Smooth muscle cell of the coronary artery (primary cell): ENCODE measurements around the gene C9orf78. TPM values are rescaled to one million over a fixed set of nuclear protein-coding genes. Genes with fewer than 3 reads are reported as not detected.

Experiments used
- total RNA-seq: library from RNA; depleted of rRNA; stranded (reverse); fragments of >200 nt; gene quantifications from 2 replicates; pipeline ENCODE4 v1.2.3, GENCODE V29; 2014; ENCODE audit warnings: low replicate concordance

C9orf78 gene, protein sequence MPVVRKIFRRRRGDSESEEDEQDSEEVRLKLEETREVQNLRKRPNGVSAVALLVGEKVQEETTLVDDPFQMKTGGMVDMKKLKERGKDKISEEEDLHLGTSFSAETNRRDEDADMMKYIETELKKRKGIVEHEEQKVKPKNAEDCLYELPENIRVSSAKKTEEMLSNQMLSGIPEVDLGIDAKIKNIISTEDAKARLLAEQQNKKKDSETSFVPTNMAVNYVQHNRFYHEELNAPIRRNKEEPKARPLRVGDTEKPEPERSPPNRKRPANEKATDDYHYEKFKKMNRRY
- 44.6 and 121 TPM in 2 replicates for total RNA-seq

GRCh38 chr9:129835128-129835859 is at the start of gene C9orf78, which contains the start of gene USP20:
C9orf78 (minus strand) TSS chr9:129835275; CDS start chr9:129835221, 54 bp downstream.
USP20 (plus strand) TSS chr9:129835458; CDS start chr9:129852556, 17,098 bp downstream.

GRCh38 chr9:129823935-129824601 is 11.0 kb downstream of the C9orf78 start, which contains the start of gene TOR1A:
TOR1A (minus strand) TSS chr9:129824136; CDS start chr9:129824085, 51 bp downstream.

DNA sequence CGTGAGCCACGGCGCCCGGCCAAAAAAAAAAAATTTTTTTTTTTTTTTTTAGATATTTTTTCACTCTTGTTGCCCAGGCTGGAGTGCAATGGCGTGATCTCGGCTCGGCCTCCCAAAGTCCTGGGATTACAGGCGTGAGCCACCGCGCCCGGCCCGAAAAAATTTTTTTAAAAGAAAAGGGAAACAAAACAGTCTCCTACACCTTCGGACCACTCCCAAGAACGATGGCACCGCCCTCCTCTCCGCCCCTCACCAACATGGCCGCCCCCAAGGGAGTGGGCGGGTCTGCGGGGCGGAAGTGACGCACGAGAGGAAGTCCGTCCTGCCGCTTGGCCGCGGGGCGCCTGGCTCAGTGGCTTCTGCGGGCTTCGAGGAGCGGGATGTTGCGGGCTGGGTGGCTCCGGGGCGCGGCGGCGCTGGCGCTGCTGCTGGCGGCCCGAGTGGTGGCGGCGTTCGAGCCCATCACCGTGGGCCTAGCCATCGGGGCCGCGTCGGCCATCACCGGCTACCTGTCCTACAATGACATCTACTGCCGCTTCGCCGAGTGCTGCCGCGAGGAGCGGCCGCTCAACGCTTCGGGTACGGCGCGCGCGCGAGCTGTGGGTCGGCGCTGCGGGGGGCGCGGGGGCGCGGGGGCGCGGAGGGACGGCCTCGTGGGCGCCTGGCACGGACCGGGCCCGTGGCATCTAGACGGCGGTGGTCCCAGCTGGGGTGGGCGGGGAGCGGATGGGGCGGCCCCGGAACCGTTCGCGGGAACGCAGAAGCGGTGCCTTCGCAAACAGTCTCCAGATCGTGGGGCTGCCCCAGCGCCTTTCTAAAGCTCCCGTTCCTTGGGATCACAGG is 32.0 kb downstream of the C9orf78 start, which contains the start of gene TOR1B:
TOR1B (plus strand) TSS at position 352 of the 843 bp plus-strand sequence; CDS start at position 381, 29 bp downstream.

Other genes with a start within 250 kb of the C9orf78 start
- 0.08 TPM in 1 of 2 replicates, not detected in the other for gene C9orf50, start 214.2 kb downstream of the C9orf78 start, total RNA-seq
- gene NTMT1, start 209.1 kb downstream of the C9orf78 start, total RNA-seq = 33.6 and 50.1 TPM in 2 replicates
- 9.6 and 9.9 TPM in 2 replicates for gene ASB6, start 193.1 kb downstream of the C9orf78 start, total RNA-seq
- 8.5 and 15.1 TPM in 2 replicates for gene PRRX2, start 169.6 kb downstream of the C9orf78 start, total RNA-seq
- gene PTGES, start 82.2 kb downstream of the C9orf78 start, total RNA-seq = 2.6 and 30.0 TPM in 2 replicates
- gene TOR1B, start 32.1 kb downstream of the C9orf78 start, total RNA-seq = 13.1 and 18.9 TPM in 2 replicates
- 14.4 and 19.8 TPM in 2 replicates for gene TOR1A, start 11.1 kb downstream of the C9orf78 start, total RNA-seq
- gene USP20, start 183 bp upstream of the C9orf78 start, total RNA-seq = 8.3 and 20.1 TPM in 2 replicates
- gene FNBP1, start 207.9 kb upstream of the C9orf78 start, total RNA-seq = 43.8 and 51.6 TPM in 2 replicates
- gene GPR107, start 218.6 kb upstream of the C9orf78 start, total RNA-seq = 25.1 and 57.4 TPM in 2 replicates